Measurements from ENCODE around the gene NSMCE3. TPM values are rescaled to one million over a fixed set of nuclear protein-coding genes. Genes with fewer than 3 reads are reported as not detected.

Gene NSMCE3
- total and polyA plus RNA-seq, 4 donors = 2.3 to 3.3 (median 2.8) TPM

DNA sequence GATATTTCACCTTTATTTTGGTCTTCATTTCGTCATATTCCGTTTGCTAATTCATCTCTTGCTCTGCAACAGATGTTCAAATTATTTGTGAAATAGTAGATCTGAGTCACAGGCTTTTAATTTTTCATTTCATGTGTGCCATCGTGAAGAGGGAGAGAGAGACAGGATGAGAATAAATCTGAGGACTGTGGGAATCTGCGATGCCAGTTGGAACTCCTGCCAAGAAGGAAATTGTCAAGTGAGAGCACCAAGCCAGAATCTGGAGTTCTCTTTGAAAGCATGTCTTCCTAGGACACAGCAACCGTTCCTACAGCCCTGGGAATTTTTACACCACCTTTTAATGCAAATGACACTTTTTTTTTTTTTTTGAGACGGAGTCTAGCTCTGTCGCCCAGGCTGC is 48.8 kb downstream of the NSMCE3 start:
- 79% methylated on average over 7 of the region's 7 CpGs for WGBS

DNA sequence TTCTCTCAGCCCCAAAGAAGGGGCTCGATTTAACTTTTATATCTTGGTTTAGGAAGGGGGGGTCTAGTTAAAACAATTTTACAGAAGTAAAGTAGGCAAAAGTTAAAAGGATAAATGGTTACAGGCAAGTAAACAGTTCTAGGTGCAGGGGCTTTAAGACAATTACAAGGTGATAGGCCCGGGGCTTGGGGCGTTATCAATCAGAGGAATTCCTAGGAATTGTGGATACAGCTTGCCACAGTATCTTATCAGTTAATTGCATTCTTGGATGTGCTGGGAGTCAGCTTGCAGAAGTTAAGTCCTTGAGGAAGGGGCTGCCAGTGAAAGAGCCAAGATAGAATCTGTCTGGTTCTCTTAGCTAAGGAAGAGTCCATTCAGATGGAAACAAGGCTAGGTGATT is 52.7 kb downstream of the NSMCE3 start:
- TF ChIP-seq JUND (IDR thresholded peaks at IDR 0.05) (no peak), FOXA1 (IDR thresholded peaks at IDR 0.05) (no peak), TAF1 (conservative IDR thresholded peaks at IDR 0.05) (no peak), HNF4A (conservative IDR thresholded peaks at IDR 0.05) (no peak), HNF4G (IDR thresholded peaks at IDR 0.05) (no peak), EGR1 (IDR thresholded peaks at IDR 0.05; ENCODE audit: low read depth in 2 of 2) (no peak), YY1 (IDR thresholded peaks at IDR 0.05) (no peak), SP1 (IDR thresholded peaks at IDR 0.05) (no peak)
- TF ChIP-seq, protein P1, sequence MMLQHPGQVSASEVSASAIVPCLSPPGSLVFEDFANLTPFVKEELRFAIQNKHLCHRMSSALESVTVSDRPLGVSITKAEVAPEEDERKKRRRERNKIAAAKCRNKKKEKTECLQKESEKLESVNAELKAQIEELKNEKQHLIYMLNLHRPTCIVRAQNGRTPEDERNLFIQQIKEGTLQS (IDR thresholded peaks at IDR 0.05) = no peak
- 23% methylated on average over 3 of the region's 3 CpGs for WGBS
- H3K4me3 ChIP-seq (ENCODE audit: low read depth in 1 of 3, low read length in 3 of 3) = no peak overlapping the region
- no peaks in the 10 kb centered on the region for H3K4me1 ChIP-seq (ENCODE audit: control insufficient read depth in 4 of 4, insufficient read depth in 4 of 4, low read length in 3 of 4)
- no peak overlapping the region for H3K9ac ChIP-seq (ENCODE audit: low read depth in 1 of 2, low read length in 2 of 2)
- no peaks in the 10 kb centered on the region for H3K36me3 ChIP-seq (ENCODE audit: control insufficient read depth in 4 of 4, insufficient read depth in 3 of 4, low read depth in 1 of 4, low read length in 3 of 4)
- no peak for DNase-seq (ENCODE audit: low spot score)
- no peak overlapping the region for H3K27ac ChIP-seq (ENCODE audit: low read depth in 1 of 2, low read length in 2 of 2)
- no peaks in the 10 kb centered on the region for H3K9me3 ChIP-seq (ENCODE audit: control insufficient read depth in 4 of 4, low read length in 3 of 4)
- no peaks in the 10 kb centered on the region for H3K27me3 ChIP-seq (ENCODE audit: control insufficient read depth in 4 of 4, insufficient read depth in 4 of 4, low read length in 3 of 4)

More for the DNA sequence above, 48.8 kb downstream of the NSMCE3 start:
- no peak overlapping the region for H3K9ac ChIP-seq (ENCODE audit: low read depth in 1 of 2, low read length in 2 of 2)
- H3K36me3 ChIP-seq (ENCODE audit: control insufficient read depth in 4 of 4, insufficient read depth in 3 of 4, low read depth in 1 of 4, low read length in 3 of 4) = no peaks in the 10 kb centered on the region
- no peak overlapping the region for H3K27ac ChIP-seq (ENCODE audit: low read depth in 1 of 2, low read length in 2 of 2)
- no peaks in the 10 kb centered on the region for H3K27me3 ChIP-seq (ENCODE audit: control insufficient read depth in 4 of 4, insufficient read depth in 4 of 4, low read length in 3 of 4)
- no peak for TF ChIP-seq HNF4A (conservative IDR thresholded peaks at IDR 0.05)
- no peak for TF ChIP-seq HNF4G (IDR thresholded peaks at IDR 0.05)
- TF ChIP-seq, protein P2, sequence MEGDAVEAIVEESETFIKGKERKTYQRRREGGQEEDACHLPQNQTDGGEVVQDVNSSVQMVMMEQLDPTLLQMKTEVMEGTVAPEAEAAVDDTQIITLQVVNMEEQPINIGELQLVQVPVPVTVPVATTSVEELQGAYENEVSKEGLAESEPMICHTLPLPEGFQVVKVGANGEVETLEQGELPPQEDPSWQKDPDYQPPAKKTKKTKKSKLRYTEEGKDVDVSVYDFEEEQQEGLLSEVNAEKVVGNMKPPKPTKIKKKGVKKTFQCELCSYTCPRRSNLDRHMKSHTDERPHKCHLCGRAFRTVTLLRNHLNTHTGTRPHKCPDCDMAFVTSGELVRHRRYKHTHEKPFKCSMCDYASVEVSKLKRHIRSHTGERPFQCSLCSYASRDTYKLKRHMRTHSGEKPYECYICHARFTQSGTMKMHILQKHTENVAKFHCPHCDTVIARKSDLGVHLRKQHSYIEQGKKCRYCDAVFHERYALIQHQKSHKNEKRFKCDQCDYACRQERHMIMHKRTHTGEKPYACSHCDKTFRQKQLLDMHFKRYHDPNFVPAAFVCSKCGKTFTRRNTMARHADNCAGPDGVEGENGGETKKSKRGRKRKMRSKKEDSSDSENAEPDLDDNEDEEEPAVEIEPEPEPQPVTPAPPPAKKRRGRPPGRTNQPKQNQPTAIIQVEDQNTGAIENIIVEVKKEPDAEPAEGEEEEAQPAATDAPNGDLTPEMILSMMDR (IDR thresholded peaks at IDR 0.05; ENCODE audit: low read depth, low read length, missing input control) = no peak
- TF ChIP-seq JUND (IDR thresholded peaks at IDR 0.05) = no peak
- no peak for TF ChIP-seq YY1 (IDR thresholded peaks at IDR 0.05)
- no peak for TF ChIP-seq RXRA (IDR thresholded peaks at IDR 0.05)
- no peak for TF ChIP-seq RAD21 (IDR thresholded peaks at IDR 0.05)
- TF ChIP-seq, protein P1 (IDR thresholded peaks at IDR 0.05) = no peak
- TF ChIP-seq NR2F2 (IDR thresholded peaks at IDR 0.05) = no peak
- TF ChIP-seq, protein P3, sequence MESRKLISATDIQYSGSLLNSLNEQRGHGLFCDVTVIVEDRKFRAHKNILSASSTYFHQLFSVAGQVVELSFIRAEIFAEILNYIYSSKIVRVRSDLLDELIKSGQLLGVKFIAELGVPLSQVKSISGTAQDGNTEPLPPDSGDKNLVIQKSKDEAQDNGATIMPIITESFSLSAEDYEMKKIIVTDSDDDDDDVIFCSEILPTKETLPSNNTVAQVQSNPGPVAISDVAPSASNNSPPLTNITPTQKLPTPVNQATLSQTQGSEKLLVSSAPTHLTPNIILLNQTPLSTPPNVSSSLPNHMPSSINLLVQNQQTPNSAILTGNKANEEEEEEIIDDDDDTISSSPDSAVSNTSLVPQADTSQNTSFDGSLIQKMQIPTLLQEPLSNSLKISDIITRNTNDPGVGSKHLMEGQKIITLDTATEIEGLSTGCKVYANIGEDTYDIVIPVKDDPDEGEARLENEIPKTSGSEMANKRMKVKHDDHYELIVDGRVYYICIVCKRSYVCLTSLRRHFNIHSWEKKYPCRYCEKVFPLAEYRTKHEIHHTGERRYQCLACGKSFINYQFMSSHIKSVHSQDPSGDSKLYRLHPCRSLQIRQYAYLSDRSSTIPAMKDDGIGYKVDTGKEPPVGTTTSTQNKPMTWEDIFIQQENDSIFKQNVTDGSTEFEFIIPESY (IDR thresholded peaks at IDR 0.05) = no peak
- no peak for TF ChIP-seq GABPA (IDR thresholded peaks at IDR 0.05 in 1 of 2, conservative IDR thresholded peaks at IDR 0.05 in 1 of 2)
- no peak for TF ChIP-seq EGR1 (IDR thresholded peaks at IDR 0.05; ENCODE audit: low read depth in 2 of 2)
- no peak for TF ChIP-seq SP1 (IDR thresholded peaks at IDR 0.05)
- no peak for TF ChIP-seq FOXA1 (IDR thresholded peaks at IDR 0.05)
- TF ChIP-seq, protein P4, sequence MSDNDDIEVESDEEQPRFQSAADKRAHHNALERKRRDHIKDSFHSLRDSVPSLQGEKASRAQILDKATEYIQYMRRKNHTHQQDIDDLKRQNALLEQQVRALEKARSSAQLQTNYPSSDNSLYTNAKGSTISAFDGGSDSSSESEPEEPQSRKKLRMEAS (IDR thresholded peaks at IDR 0.05) = no peak
- no peak for TF ChIP-seq TAF1 (conservative IDR thresholded peaks at IDR 0.05)
- DNase-seq (ENCODE audit: low spot score) = no peak
- no peaks in the 10 kb centered on the region for H3K9me3 ChIP-seq (ENCODE audit: control insufficient read depth in 4 of 4, low read length in 3 of 4)
- H3K4me1 ChIP-seq (ENCODE audit: control insufficient read depth in 4 of 4, insufficient read depth in 4 of 4, low read length in 3 of 4) = no peaks in the 10 kb centered on the region
- no peak overlapping the region for H3K4me3 ChIP-seq (ENCODE audit: low read depth in 1 of 3, low read length in 3 of 3)

Small RNAs within 50 kb of the gene (small RNA-seq; reads per million reads assigned to genes)
- gene RF00201 = not detected
